H1 (cell line): ENCODE data around the gene TAPT1. TPM values are rescaled to one million over a fixed set of nuclear protein-coding genes. Genes with fewer than 3 reads are reported as not detected.

Source experiments
- CTCF ChIA-PET: fragments of 300-600 bp; sonication (Branson Sonifier 250); formaldehyde crosslinking; loops from one replicate; lab custom pipeline; 2021; ENCODE audit not compliant: partially characterized antibody; lab: Charles Lee
- POLR2A ChIA-PET: fragments of 300-600 bp; sonication (Branson Sonifier 250); formaldehyde crosslinking; loops from one replicate; lab custom pipeline; 2021; ENCODE audit warnings: inconsistent platforms; ENCODE audit not compliant: partially characterized antibody; lab: Charles Lee
- DNase-seq, 2 experiments: peaks; one replicate each; pipeline versions ENCODE4 v3.0.0 to v3.0.0-alpha.2; 2010 to 2022; ENCODE audit warnings: low spot score in 2 of 2, low read depth in 1 of 2, mixed read lengths in 1 of 2
- FAIRE-seq: peaks from 2 replicates; lab custom pipeline; 2011; peaks lifted over from hg19 to GRCh38; lab: Jason Lieb, UNC
- H2AFZ ChIP-seq: 2 replicates; pipeline ENCODE4 v1.8.1; 2012; ENCODE audit warnings: low read length, inconsistent platforms
- H2AK5ac ChIP-seq: 2 replicates; pipeline ENCODE4 v1.6.1; 2013; ENCODE audit warnings: low read depth, low read length
- H2BK120ac ChIP-seq: replicated peaks from 2 replicates; pipeline ENCODE3; 2013; ENCODE audit warnings: low read depth, low read length, inconsistent platforms
- H2BK12ac ChIP-seq: 2 replicates; pipeline ENCODE4 v1.6.1; 2013; ENCODE audit warnings: low read depth, low read length
- H2BK15ac ChIP-seq: 2 replicates; pipeline ENCODE4 v1.6.1; 2013; ENCODE audit warnings: low read length
- H2BK20ac ChIP-seq: 2 replicates; pipeline ENCODE4 v1.6.1; 2013; ENCODE audit warnings: low read length
- H2BK5ac ChIP-seq: 2 replicates; pipeline ENCODE4 v1.6.1; 2013; ENCODE audit warnings: low read depth, low read length
- H3K14ac ChIP-seq: 2 replicates; pipeline ENCODE4 v1.6.1; 2013; ENCODE audit warnings: inconsistent platforms; ENCODE audit not compliant: insufficient read length
- H3K18ac ChIP-seq: 2 replicates; pipeline ENCODE4 v1.6.1; 2013; ENCODE audit warnings: low read length; ENCODE audit errors: extremely low read depth
- H3K23ac ChIP-seq: 2 replicates; pipeline ENCODE4 v1.6.1; 2013; ENCODE audit warnings: inconsistent platforms; ENCODE audit not compliant: insufficient read length
- H3K23me2 ChIP-seq: 2 replicates; pipeline ENCODE4 v1.6.1; 2013; ENCODE audit warnings: low read depth, low read length
- H3K27ac ChIP-seq: 2 replicates; pipeline ENCODE4 v1.6.1; 2011; ENCODE audit warnings: low read depth, low read length, inconsistent platforms
- H3K27me3 ChIP-seq, 4 experiments: replicated peaks in 1 of 4; 1 replicate in 1 of 4; 2 replicates in 3 of 4; pipeline versions ENCODE4 v1.6.1 to v1.8.1; 2011 to 2013; ENCODE audit warnings: low read length in 3 of 4, mild to moderate bottlenecking in 3 of 4, inconsistent platforms in 2 of 4, mixed read lengths in 2 of 4, moderate library complexity in 1 of 4; ENCODE audit not compliant: control insufficient read depth in 3 of 4, insufficient read depth in 3 of 4; ENCODE audit errors: extremely low read depth in 1 of 4
- H3K36me3 ChIP-seq, 4 experiments: 2 replicates each; pipeline versions ENCODE4 v1.6.1 to v1.8.1; 2011 to 2013; ENCODE audit warnings: mild to moderate bottlenecking in 4 of 4, low read length in 3 of 4, moderate library complexity in 2 of 4, control low read depth in 1 of 4, inconsistent platforms in 1 of 4; ENCODE audit not compliant: insufficient read depth in 4 of 4, control insufficient read depth in 2 of 4
- H3K4ac ChIP-seq: replicated peaks from 2 replicates; pipeline ENCODE3; 2013; ENCODE audit warnings: low read length, low read depth, mixed read lengths, inconsistent platforms; ENCODE audit not compliant: insufficient read length
- H3K4me1 ChIP-seq, 4 experiments: replicated peaks in 1 of 4; 1 replicate in 1 of 4; 2 replicates in 3 of 4; pipeline versions ENCODE4 v1.6.1 to v1.8.1; 2011 to 2013; ENCODE audit warnings: low read length in 3 of 4, inconsistent platforms in 2 of 4, mixed read lengths in 1 of 4; ENCODE audit not compliant: insufficient read depth in 4 of 4, control insufficient read depth in 3 of 4
- H3K4me2 ChIP-seq, 2 experiments: 2 replicates each; pipeline versions ENCODE4 v1.6.1 to v1.8.1; 2011 to 2013; ENCODE audit warnings: low read depth in 2 of 2, low read length in 2 of 2, control low read depth in 1 of 2, inconsistent platforms in 1 of 2, mild to moderate bottlenecking in 1 of 2; ENCODE audit not compliant: insufficient read depth in 1 of 2
- H3K4me3 ChIP-seq, 4 experiments: fragments of 200-600, 300-600 bp in 1 of 4; sonication (generic), shearing (Covaris generic), sonication (Bioruptor Twin) in 1 of 4; 2 replicates each; pipeline versions ENCODE4 v1.5.1 to v1.8.1; 2011 to 2016; ENCODE audit warnings: low read length in 4 of 4, low read depth in 3 of 4, control low read depth in 2 of 4, inconsistent platforms in 2 of 4, mild to moderate bottlenecking in 2 of 4, mixed read lengths in 1 of 4, moderate library complexity in 1 of 4; ENCODE audit not compliant: insufficient read depth in 2 of 4; ENCODE audit errors: extremely low read depth in 1 of 4
- H3K56ac ChIP-seq: replicated peaks from 2 replicates; pipeline ENCODE3; 2013; ENCODE audit warnings: low read depth, mild to moderate bottlenecking, mixed read lengths, low read length, inconsistent platforms; ENCODE audit not compliant: insufficient read length
- H3K79me1 ChIP-seq: 2 replicates; pipeline ENCODE4 v1.6.1; 2013; ENCODE audit warnings: low read depth, low read length, control low read depth
- H3K79me2 ChIP-seq, 2 experiments: 2 replicates each; pipeline versions ENCODE4 v1.6.1 to v1.8.1; 2012 to 2013; ENCODE audit warnings: low read length in 2 of 2, mild to moderate bottlenecking in 2 of 2, inconsistent platforms in 1 of 2; ENCODE audit not compliant: insufficient read depth in 2 of 2, control insufficient read depth in 1 of 2
- H3K9ac ChIP-seq, 4 experiments: replicated peaks in 1 of 4; 1 replicate in 1 of 4; 2 replicates in 3 of 4; pipeline versions ENCODE4 v1.6.1 to v1.8.1; 2011 to 2013; ENCODE audit warnings: low read depth in 3 of 4, low read length in 3 of 4, control low read depth in 2 of 4, mild to moderate bottlenecking in 2 of 4, moderate library complexity in 2 of 4, inconsistent platforms in 1 of 4; ENCODE audit errors: extremely low read depth in 1 of 4
- H3K9me3 ChIP-seq, 2 experiments: 2 replicates each; pipeline versions ENCODE4 v1.6.1 to v1.8.1; 2012 to 2013; ENCODE audit warnings: mild to moderate bottlenecking in 2 of 2, moderate library complexity in 2 of 2, control low read depth in 1 of 2, inconsistent platforms in 1 of 2, low read depth in 1 of 2, low read length in 1 of 2, mixed read lengths in 1 of 2; ENCODE audit not compliant: insufficient read depth in 2 of 2
- H4K20me1 ChIP-seq, 2 experiments: replicated peaks in 1 of 2; 2 replicates each; pipeline versions ENCODE3 to v1.8.1; 2011 to 2013; ENCODE audit warnings: inconsistent platforms in 2 of 2, low read length in 2 of 2, mild to moderate bottlenecking in 1 of 2; ENCODE audit not compliant: insufficient read depth in 2 of 2, control insufficient read depth in 1 of 2
- H4K5ac ChIP-seq: 2 replicates; pipeline ENCODE4 v1.6.1; 2013; ENCODE audit warnings: low read length, low read depth, mixed read lengths, inconsistent platforms; ENCODE audit not compliant: insufficient read length
- H4K8ac ChIP-seq: 2 replicates; pipeline ENCODE4 v1.8.0; 2013; ENCODE audit warnings: mild to moderate bottlenecking, moderate library complexity, low read length, inconsistent platforms; ENCODE audit not compliant: insufficient read depth; ENCODE audit errors: extremely low read depth
- H4K91ac ChIP-seq: replicated peaks from 2 replicates; pipeline ENCODE3; 2013; ENCODE audit warnings: low read length, mixed read lengths, inconsistent platforms; ENCODE audit not compliant: insufficient read length
- ATF3 ChIP-seq: IDR thresholded peaks from 2 replicates; pipeline ENCODE4 v1.6.1; 2011; ENCODE audit warnings: low read depth, mild to moderate bottlenecking, low read length; ENCODE audit not compliant: insufficient read depth
- BACH1 ChIP-seq: IDR thresholded peaks from 2 replicates; pipeline ENCODE4 v1.6.1; 2012; ENCODE audit warnings: low read length, improper control_type of control experiment
- CBX5 ChIP-seq: fragments of 300-800, 300-1000 bp; sonication (generic); IDR thresholded peaks from 2 replicates; pipeline ENCODE4 v1.7.1; 2016; ENCODE audit warnings: antibody characterized with exemption, low read length, low read depth
- CBX8 ChIP-seq: fragments of 300-800, 300-1000 bp; sonication (generic); IDR thresholded peaks from 2 replicates; pipeline ENCODE4 v1.7.1; 2016; ENCODE audit warnings: low read depth, low read length, borderline replicate concordance
- EZH2 ChIP-seq: fragments of 200-600 bp; sonication (generic); IDR thresholded peaks from 2 replicates; pipeline ENCODE4 v1.7.1; 2012; ENCODE audit warnings: low read depth, mild to moderate bottlenecking, moderate library complexity, low read length, inconsistent platforms; ENCODE audit not compliant: severe bottlenecking
- JUN ChIP-seq: IDR thresholded peaks from 2 replicates; pipeline ENCODE4 v1.6.1; 2011; ENCODE audit warnings: low read depth, mild to moderate bottlenecking, improper control_type of control experiment, low read length
- POLR2AphosphoS5 ChIP-seq: IDR thresholded peaks from 2 replicates; pipeline ENCODE4 v1.6.1; 2011; ENCODE audit warnings: low read depth, low read length
- RAD21 ChIP-seq, 2 experiments: IDR thresholded peaks in 1 of 2; conservative IDR thresholded peaks in 1 of 2; 2 replicates each; pipeline ENCODE4 v1.6.1; 2011; ENCODE audit warnings: low read depth in 2 of 2, low read length in 2 of 2, improper control_type of control experiment in 1 of 2, inconsistent platforms in 1 of 2, mild to moderate bottlenecking in 1 of 2, moderate library complexity in 1 of 2
- SP4 ChIP-seq: IDR thresholded peaks from 2 replicates; pipeline ENCODE4 v1.6.1; 2012; ENCODE audit warnings: low read length, inconsistent platforms
- TCF12 ChIP-seq: IDR thresholded peaks from 2 replicates; pipeline ENCODE4 v1.6.1; 2011; ENCODE audit warnings: low read depth, mild to moderate bottlenecking, low read length
- USF2 ChIP-seq: IDR thresholded peaks from 2 replicates; pipeline ENCODE4 v1.6.1; 2011; ENCODE audit warnings: low read length, improper control_type of control experiment
- WGBS, 2 experiments: shearing (Covaris generic) in 1 of 2; methylation state at CpG; one replicate each; pipeline versions ENCODE4 v1.1.6 to v1.1.7; 2013 to 2015; ENCODE audit warnings: low lambda C conversion rate in 2 of 2, mixed read lengths in 2 of 2, inconsistent platforms in 1 of 2, low coverage in 1 of 2, missing lambda C conversion rate in 1 of 2; ENCODE audit not compliant: insufficient replicate concordance in 2 of 2, insufficient coverage in 1 of 2, insufficient read length in 1 of 2; ENCODE audit errors: extremely low coverage in 1 of 2, missing lambda C conversion rate in 1 of 2; 5-methylcytosine and 5-hydroxymethylcytosine counted together
- polyA plus RNA-seq, 7 experiments: library from polyadenylated mRNA; depleted of rRNA in 3 of 7; stranded (reverse) in 5 of 7; unstranded in 2 of 7; fragments of >200 nt in 5 of 7; fragments of 200-250 nt in 2 of 7; gene quantifications; 1 replicate in 5 of 7; 2 replicates in 1 of 7; 4 replicates in 1 of 7; pipeline versions ENCODE4 v1.2.1 to v1.2.3, GENCODE V29; 2011 to 2013; ENCODE audit warnings: missing spikeins in 2 of 7, mixed read lengths in 2 of 7
- total RNA-seq: library from RNA; stranded (reverse); fragmentation: NEBNext Ultra II Directional; extraction: Animal tissue kit (Norgen Biotek cat#: 25700); gene quantifications from 2 replicates; pipeline ENCODE4 v1.2.1, GENCODE V29; 2021

Gene TAPT1
- total and polyA plus RNA-seq, 2 of the 8 experiments (the other 6 are each of a cell fraction or from before 2014, with no cell fraction given), result 4.2 to 15.3 TPM

GRCh38 chr4:16202598-16202997, 23.7 kb downstream of the TAPT1 start:
- Histone ChIP-seq H3K18ac (no peak overlapping the region), H3K36me3 (no peaks in the 10 kb centered on the region), H4K91ac (no peak overlapping the region), H3K27me3 (no peaks in the 10 kb centered on the region), H3K79me2 (no peaks in the 10 kb centered on the region), H3K4me1 (peaks cover 0 to 9% (median 7%) of the 10 kb centered on the region in 4 experiments; a peak in 5 of 7 replicates), H3K4ac (no peak overlapping the region), H4K20me1 (peaks cover 0 to 6% of the 10 kb centered on the region in 2 experiments), H2BK20ac (no peak overlapping the region), H3K14ac (no peak overlapping the region), H3K23me2 (no peaks in the 10 kb centered on the region), H3K79me1 (0 out of 2 replicates have a peak, but pooled peaks cover 3% of the 10 kb centered on the region), H2AFZ (no peak overlapping the region), H2AK5ac (no peak overlapping the region), H3K56ac (no peak overlapping the region), H4K5ac (no peak overlapping the region), H2BK5ac (no peak overlapping the region), H3K4me2 (no peak overlapping the region), H2BK120ac (no peak overlapping the region), H3K4me3 (no peak overlapping the region), H3K27ac (no peak overlapping the region), H3K9me3 (no peaks in the 10 kb centered on the region), H3K9ac (no peak overlapping the region), H2BK12ac (no peak overlapping the region), H4K8ac (no peak overlapping the region), H2BK15ac (no peak overlapping the region), H3K23ac (no peak overlapping the region)
- FAIRE-seq (no peak), DNase-seq (no peak)
- ChIA-PET POLR2A (interaction anchor here (0.6 to 1.4 kb wide), 2 partner anchors 48 to 120 kb away, joined by 3 to 4 read pairs; no protein-coding TSS in a partner anchor), CTCF (interaction anchor here (1.1 to 1.5 kb wide), 2 partner anchors 16 to 88 kb away, joined by 4 read pairs; no protein-coding TSS in a partner anchor)
- WGBS, 2 experiments, result 92% methylated on average over 2 of the region's 2 CpGs; no CpG with 5 or more reads in 1 of the 2 experiments
- TF ChIP-seq USF2 (no peak), EZH2 (no peak), POLR2AphosphoS5 (no peak), CBX8 (no peak), JUN (no peak), CBX5 (no peak), TCF12 (no peak), RAD21 (IDR thresholded peaks at IDR 0.05 in 1 of 2, conservative IDR thresholded peaks at IDR 0.05 in 1 of 2; ENCODE audit: low read depth in 2 of 2, low read length in 2 of 2) (no peak), BACH1 (no peak), SP4 (no peak), ATF3 (no peak)
